GM12801 (cell line): Measurements from ENCODE around the gene UBE2Z.

Experiments used
- TF ChIP-seq, protein P1 (sequence below): IDR thresholded peaks from one replicate; pipeline ENCODE4 v1.5.1; 2011; ENCODE audit warnings: control low read depth; ENCODE audit not compliant: insufficient read length; ENCODE audit errors: extremely low read depth

The UBE2Z gene

DNA sequence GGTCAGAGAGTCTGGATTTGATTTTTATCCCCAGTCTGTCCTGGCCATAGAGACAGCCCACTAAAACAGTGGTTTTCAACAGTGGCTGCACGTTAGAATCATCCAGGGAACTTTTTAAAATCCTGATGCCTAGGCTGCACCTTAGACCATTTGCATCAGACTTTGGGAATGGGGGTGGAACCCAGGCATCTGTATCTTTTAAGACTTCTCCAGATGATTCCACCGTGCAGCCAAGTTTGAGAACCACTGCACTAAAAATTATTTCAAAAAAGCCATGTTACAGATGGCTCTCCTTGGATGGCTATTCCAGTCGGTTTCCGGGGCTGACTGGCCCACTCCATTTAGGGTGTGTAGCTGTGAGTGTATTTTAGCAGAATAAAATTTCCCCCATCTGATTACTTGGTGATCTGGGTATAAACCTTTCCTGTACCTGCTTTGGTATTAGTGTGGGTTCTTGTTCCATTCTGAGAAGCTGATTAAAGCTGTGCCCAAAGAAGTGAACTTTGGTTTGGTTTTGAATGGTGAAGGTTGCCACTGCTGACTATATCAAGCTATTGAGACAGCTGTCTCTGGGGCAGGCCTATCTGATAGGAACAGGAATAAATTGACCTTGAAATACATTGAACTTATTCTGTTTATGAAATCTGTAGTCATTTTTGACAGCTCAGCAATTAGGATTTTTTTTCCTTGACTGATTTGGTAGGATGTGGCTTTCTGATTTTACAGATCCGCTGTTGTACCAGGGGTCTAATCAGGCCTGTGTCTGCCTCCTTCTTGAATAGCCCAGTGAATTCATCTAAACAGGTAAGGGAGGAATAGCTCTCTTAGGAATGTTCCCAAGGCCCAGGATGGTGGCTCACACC is 14.3 kb upstream of the UBE2Z start:
- TF ChIP-seq, protein P1, sequence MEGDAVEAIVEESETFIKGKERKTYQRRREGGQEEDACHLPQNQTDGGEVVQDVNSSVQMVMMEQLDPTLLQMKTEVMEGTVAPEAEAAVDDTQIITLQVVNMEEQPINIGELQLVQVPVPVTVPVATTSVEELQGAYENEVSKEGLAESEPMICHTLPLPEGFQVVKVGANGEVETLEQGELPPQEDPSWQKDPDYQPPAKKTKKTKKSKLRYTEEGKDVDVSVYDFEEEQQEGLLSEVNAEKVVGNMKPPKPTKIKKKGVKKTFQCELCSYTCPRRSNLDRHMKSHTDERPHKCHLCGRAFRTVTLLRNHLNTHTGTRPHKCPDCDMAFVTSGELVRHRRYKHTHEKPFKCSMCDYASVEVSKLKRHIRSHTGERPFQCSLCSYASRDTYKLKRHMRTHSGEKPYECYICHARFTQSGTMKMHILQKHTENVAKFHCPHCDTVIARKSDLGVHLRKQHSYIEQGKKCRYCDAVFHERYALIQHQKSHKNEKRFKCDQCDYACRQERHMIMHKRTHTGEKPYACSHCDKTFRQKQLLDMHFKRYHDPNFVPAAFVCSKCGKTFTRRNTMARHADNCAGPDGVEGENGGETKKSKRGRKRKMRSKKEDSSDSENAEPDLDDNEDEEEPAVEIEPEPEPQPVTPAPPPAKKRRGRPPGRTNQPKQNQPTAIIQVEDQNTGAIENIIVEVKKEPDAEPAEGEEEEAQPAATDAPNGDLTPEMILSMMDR = no peak

DNA sequence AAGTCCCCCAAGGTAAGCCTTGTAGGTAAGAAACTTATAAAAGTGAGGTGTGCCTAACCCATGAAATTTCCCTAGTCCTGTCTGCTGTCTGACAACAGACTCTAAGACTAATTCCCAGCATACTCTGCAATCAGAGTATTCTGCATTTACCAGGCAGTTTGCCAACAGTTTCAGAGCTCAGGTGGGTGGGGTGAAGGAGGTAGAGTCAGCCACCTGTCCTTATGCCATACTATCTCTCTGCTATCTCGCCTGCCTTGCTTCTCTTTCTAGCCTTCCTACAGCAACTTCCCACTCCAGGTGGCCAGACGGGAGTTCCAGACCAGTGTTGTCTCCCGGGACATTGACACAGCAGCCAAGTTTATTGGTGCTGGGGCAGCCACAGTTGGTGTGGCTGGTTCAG is 13.3 kb upstream of the UBE2Z start:
- TF ChIP-seq, protein P1 = no peak

DNA sequence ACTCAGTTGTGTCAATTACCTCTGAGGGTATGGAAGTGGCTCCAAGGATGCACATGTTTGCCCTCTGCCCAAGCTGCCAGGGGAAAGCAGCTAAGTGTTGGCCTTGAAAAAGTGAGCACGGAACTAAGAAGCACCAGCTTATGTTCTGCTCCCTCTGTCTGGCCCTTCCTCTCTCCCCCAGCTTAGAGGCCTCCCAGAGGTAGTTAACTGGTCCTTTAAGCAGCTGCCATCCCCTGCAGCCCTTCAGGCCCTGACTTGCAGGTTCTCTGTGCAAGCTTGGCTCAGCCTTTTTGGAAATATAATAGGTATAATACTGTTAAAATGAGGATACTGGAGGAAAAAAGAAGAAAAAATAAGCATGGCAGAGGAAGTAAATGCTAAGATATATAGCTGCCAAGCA is 7.0 kb upstream of the UBE2Z start:
- TF ChIP-seq, protein P1 = no peak

DNA sequence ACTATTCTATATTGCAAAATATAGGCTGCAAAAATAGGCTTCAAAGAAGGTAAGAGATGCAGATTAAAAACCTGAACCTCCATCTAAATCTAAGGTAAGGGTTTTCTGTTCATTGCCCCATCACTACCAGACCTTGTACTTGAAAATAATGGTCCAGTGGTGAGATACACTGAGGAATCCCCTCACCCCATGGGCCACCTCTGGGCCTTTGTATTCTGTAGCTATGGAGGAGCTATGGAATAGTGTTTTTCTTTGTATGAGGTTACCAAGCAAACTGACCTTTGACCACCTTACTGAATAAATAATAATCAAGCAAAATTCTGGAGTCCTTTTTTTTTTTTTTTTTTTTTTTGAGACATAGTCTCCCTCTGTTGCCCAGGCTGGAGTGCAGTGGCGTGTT is 4.8 kb upstream of the UBE2Z start:
- TF ChIP-seq, protein P1 = no peak

DNA sequence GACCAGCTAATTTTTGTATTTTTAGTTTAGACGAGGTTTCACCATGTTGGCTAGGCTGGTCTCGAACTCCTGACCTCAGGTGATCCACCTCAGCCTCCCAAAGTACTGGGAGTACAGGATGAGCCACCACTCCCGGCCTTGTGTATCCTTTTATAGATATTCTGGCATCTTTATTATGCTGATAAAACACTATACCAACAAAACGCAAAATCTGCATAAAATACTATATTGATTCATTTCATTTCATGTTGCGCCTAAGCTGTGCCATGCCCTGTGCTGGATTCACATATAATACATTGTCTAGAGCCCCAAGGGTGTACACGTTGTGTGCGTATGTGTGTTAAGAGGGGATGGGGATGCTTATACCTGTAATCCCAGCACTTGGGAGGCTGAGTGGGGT is 3.8 kb upstream of the UBE2Z start:
- TF ChIP-seq, protein P1 = no peak

DNA sequence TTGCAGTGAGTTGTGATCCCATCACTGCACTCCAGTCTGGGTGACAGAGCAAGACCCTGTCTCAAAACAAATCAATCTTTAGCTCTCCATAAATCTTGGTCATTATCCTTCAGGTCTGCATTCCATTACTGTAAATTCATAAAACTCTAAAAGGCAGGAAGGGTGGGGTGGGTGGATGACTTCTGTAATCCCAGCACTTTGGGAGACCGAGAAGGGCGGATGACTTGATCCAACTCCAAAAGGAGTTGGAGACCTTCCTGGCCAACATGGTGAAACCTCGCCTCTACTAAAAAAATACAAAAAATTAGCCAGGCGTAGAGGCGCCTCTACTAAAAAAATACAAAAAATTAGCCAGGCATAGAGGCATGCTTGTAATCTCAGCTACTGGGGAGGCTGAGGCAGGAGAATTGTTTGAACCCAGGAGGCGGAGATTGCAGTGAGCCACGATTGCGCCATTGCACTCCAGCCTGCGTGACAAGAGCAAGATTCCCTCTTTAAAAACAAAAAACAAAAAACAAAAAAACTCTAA is 2.2 kb upstream of the UBE2Z start:
- TF ChIP-seq, protein P1 = no peak

DNA sequence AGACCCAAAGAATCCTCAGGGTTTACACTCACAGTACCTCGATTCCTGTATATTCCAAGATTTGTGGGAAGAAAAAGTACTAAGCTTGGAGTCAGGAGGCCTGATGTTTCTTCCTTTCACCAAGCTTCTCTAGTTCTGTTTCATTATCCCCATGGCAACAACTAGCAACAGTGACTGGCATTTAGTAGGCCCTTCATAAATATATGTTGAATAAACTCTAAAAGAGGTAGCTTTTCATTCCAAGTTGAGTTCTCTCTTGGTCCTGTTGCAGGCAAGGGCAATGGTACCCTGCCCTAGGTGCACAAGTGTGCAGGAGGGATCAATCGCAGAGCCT is 527 bp upstream of the UBE2Z start:
- TF ChIP-seq, protein P1 = no peak
